H1 (cell line): ENCODE measurements around the gene TFE3. TPM values are rescaled to one million over a fixed set of nuclear protein-coding genes. Genes with fewer than 3 reads are reported as not detected.
A peak's percentile ranks its signal among the peaks of the same experiment; 100 is the strongest.

Experiments
- CTCF ChIA-PET: fragments of 300-600 bp; sonication (Branson Sonifier 250); formaldehyde crosslinking; loops from one replicate; lab custom pipeline; 2021; ENCODE audit not compliant: partially characterized antibody; lab: Charles Lee
- POLR2A ChIA-PET: fragments of 300-600 bp; sonication (Branson Sonifier 250); formaldehyde crosslinking; loops from one replicate; lab custom pipeline; 2021; ENCODE audit warnings: inconsistent platforms; ENCODE audit not compliant: partially characterized antibody; lab: Charles Lee
- DNase-seq, 2 experiments: peaks; one replicate each; pipeline versions ENCODE4 v3.0.0 to v3.0.0-alpha.2; 2010 to 2022; ENCODE audit warnings: low spot score in 2 of 2, low read depth in 1 of 2, mixed read lengths in 1 of 2
- FAIRE-seq: peaks from 2 replicates; lab custom pipeline; 2011; peaks lifted over from hg19 to GRCh38; lab: Jason Lieb, UNC
- H2AFZ ChIP-seq: 2 replicates; pipeline ENCODE4 v1.8.1; 2012; ENCODE audit warnings: low read length, inconsistent platforms
- H2AK5ac ChIP-seq: 2 replicates; pipeline ENCODE4 v1.6.1; 2013; ENCODE audit warnings: low read depth, low read length
- H2BK120ac ChIP-seq: replicated peaks from 2 replicates; pipeline ENCODE3; 2013; ENCODE audit warnings: low read depth, low read length, inconsistent platforms
- H2BK12ac ChIP-seq: 2 replicates; pipeline ENCODE4 v1.6.1; 2013; ENCODE audit warnings: low read depth, low read length
- H2BK15ac ChIP-seq: 2 replicates; pipeline ENCODE4 v1.6.1; 2013; ENCODE audit warnings: low read length
- H2BK20ac ChIP-seq: 2 replicates; pipeline ENCODE4 v1.6.1; 2013; ENCODE audit warnings: low read length
- H2BK5ac ChIP-seq: 2 replicates; pipeline ENCODE4 v1.6.1; 2013; ENCODE audit warnings: low read depth, low read length
- H3K14ac ChIP-seq: 2 replicates; pipeline ENCODE4 v1.6.1; 2013; ENCODE audit warnings: inconsistent platforms; ENCODE audit not compliant: insufficient read length
- H3K18ac ChIP-seq: 2 replicates; pipeline ENCODE4 v1.6.1; 2013; ENCODE audit warnings: low read length; ENCODE audit errors: extremely low read depth
- H3K23ac ChIP-seq: 2 replicates; pipeline ENCODE4 v1.6.1; 2013; ENCODE audit warnings: inconsistent platforms; ENCODE audit not compliant: insufficient read length
- H3K23me2 ChIP-seq: 2 replicates; pipeline ENCODE4 v1.6.1; 2013; ENCODE audit warnings: low read depth, low read length
- H3K27ac ChIP-seq: 2 replicates; pipeline ENCODE4 v1.6.1; 2011; ENCODE audit warnings: low read depth, low read length, inconsistent platforms
- H3K27me3 ChIP-seq, 4 experiments: replicated peaks in 1 of 4; 1 replicate in 1 of 4; 2 replicates in 3 of 4; pipeline versions ENCODE4 v1.6.1 to v1.8.1; 2011 to 2013; ENCODE audit warnings: low read length in 3 of 4, mild to moderate bottlenecking in 3 of 4, inconsistent platforms in 2 of 4, mixed read lengths in 2 of 4, moderate library complexity in 1 of 4; ENCODE audit not compliant: control insufficient read depth in 3 of 4, insufficient read depth in 3 of 4; ENCODE audit errors: extremely low read depth in 1 of 4
- H3K36me3 ChIP-seq, 4 experiments: 2 replicates each; pipeline versions ENCODE4 v1.6.1 to v1.8.1; 2011 to 2013; ENCODE audit warnings: mild to moderate bottlenecking in 4 of 4, low read length in 3 of 4, moderate library complexity in 2 of 4, control low read depth in 1 of 4, inconsistent platforms in 1 of 4; ENCODE audit not compliant: insufficient read depth in 4 of 4, control insufficient read depth in 2 of 4
- H3K4ac ChIP-seq: replicated peaks from 2 replicates; pipeline ENCODE3; 2013; ENCODE audit warnings: low read length, low read depth, mixed read lengths, inconsistent platforms; ENCODE audit not compliant: insufficient read length
- H3K4me1 ChIP-seq, 4 experiments: replicated peaks in 1 of 4; 1 replicate in 1 of 4; 2 replicates in 3 of 4; pipeline versions ENCODE4 v1.6.1 to v1.8.1; 2011 to 2013; ENCODE audit warnings: low read length in 3 of 4, inconsistent platforms in 2 of 4, mixed read lengths in 1 of 4; ENCODE audit not compliant: insufficient read depth in 4 of 4, control insufficient read depth in 3 of 4
- H3K4me2 ChIP-seq, 2 experiments: 2 replicates each; pipeline versions ENCODE4 v1.6.1 to v1.8.1; 2011 to 2013; ENCODE audit warnings: low read depth in 2 of 2, low read length in 2 of 2, control low read depth in 1 of 2, inconsistent platforms in 1 of 2, mild to moderate bottlenecking in 1 of 2; ENCODE audit not compliant: insufficient read depth in 1 of 2
- H3K4me3 ChIP-seq, 4 experiments: fragments of 200-600, 300-600 bp in 1 of 4; sonication (generic), shearing (Covaris generic), sonication (Bioruptor Twin) in 1 of 4; 2 replicates each; pipeline versions ENCODE4 v1.5.1 to v1.8.1; 2011 to 2016; ENCODE audit warnings: low read length in 4 of 4, low read depth in 3 of 4, control low read depth in 2 of 4, inconsistent platforms in 2 of 4, mild to moderate bottlenecking in 2 of 4, mixed read lengths in 1 of 4, moderate library complexity in 1 of 4; ENCODE audit not compliant: insufficient read depth in 2 of 4; ENCODE audit errors: extremely low read depth in 1 of 4
- H3K56ac ChIP-seq: replicated peaks from 2 replicates; pipeline ENCODE3; 2013; ENCODE audit warnings: low read depth, mild to moderate bottlenecking, mixed read lengths, low read length, inconsistent platforms; ENCODE audit not compliant: insufficient read length
- H3K79me1 ChIP-seq: 2 replicates; pipeline ENCODE4 v1.6.1; 2013; ENCODE audit warnings: low read depth, low read length, control low read depth
- H3K79me2 ChIP-seq, 2 experiments: 2 replicates each; pipeline versions ENCODE4 v1.6.1 to v1.8.1; 2012 to 2013; ENCODE audit warnings: low read length in 2 of 2, mild to moderate bottlenecking in 2 of 2, inconsistent platforms in 1 of 2; ENCODE audit not compliant: insufficient read depth in 2 of 2, control insufficient read depth in 1 of 2
- H3K9ac ChIP-seq, 4 experiments: replicated peaks in 1 of 4; 1 replicate in 1 of 4; 2 replicates in 3 of 4; pipeline versions ENCODE4 v1.6.1 to v1.8.1; 2011 to 2013; ENCODE audit warnings: low read depth in 3 of 4, low read length in 3 of 4, control low read depth in 2 of 4, mild to moderate bottlenecking in 2 of 4, moderate library complexity in 2 of 4, inconsistent platforms in 1 of 4; ENCODE audit errors: extremely low read depth in 1 of 4
- H3K9me3 ChIP-seq, 2 experiments: 2 replicates each; pipeline versions ENCODE4 v1.6.1 to v1.8.1; 2012 to 2013; ENCODE audit warnings: mild to moderate bottlenecking in 2 of 2, moderate library complexity in 2 of 2, control low read depth in 1 of 2, inconsistent platforms in 1 of 2, low read depth in 1 of 2, low read length in 1 of 2, mixed read lengths in 1 of 2; ENCODE audit not compliant: insufficient read depth in 2 of 2
- H4K20me1 ChIP-seq, 2 experiments: replicated peaks in 1 of 2; 2 replicates each; pipeline versions ENCODE3 to v1.8.1; 2011 to 2013; ENCODE audit warnings: inconsistent platforms in 2 of 2, low read length in 2 of 2, mild to moderate bottlenecking in 1 of 2; ENCODE audit not compliant: insufficient read depth in 2 of 2, control insufficient read depth in 1 of 2
- H4K5ac ChIP-seq: 2 replicates; pipeline ENCODE4 v1.6.1; 2013; ENCODE audit warnings: low read length, low read depth, mixed read lengths, inconsistent platforms; ENCODE audit not compliant: insufficient read length
- H4K8ac ChIP-seq: 2 replicates; pipeline ENCODE4 v1.8.0; 2013; ENCODE audit warnings: mild to moderate bottlenecking, moderate library complexity, low read length, inconsistent platforms; ENCODE audit not compliant: insufficient read depth; ENCODE audit errors: extremely low read depth
- H4K91ac ChIP-seq: replicated peaks from 2 replicates; pipeline ENCODE3; 2013; ENCODE audit warnings: low read length, mixed read lengths, inconsistent platforms; ENCODE audit not compliant: insufficient read length
- CTBP2 ChIP-seq: IDR thresholded peaks from 2 replicates; pipeline ENCODE4 v1.7.0; 2011; ENCODE audit warnings: borderline replicate concordance, mild to moderate bottlenecking, moderate library complexity, mixed read lengths, low read length; ENCODE audit not compliant: insufficient read depth, insufficient read length
- EZH2 ChIP-seq: fragments of 200-600 bp; sonication (generic); IDR thresholded peaks from 2 replicates; pipeline ENCODE4 v1.7.1; 2012; ENCODE audit warnings: low read depth, mild to moderate bottlenecking, moderate library complexity, low read length, inconsistent platforms; ENCODE audit not compliant: severe bottlenecking
- KDM1A ChIP-seq: fragments of 200-600, 300-600 bp; sonication (generic); IDR thresholded peaks from 2 replicates; pipeline ENCODE4 v1.7.1; 2016; ENCODE audit warnings: mild to moderate bottlenecking, low read length, borderline replicate concordance
- KDM4A ChIP-seq: IDR thresholded peaks from one replicate; pipeline ENCODE4 v1.7.1; 2012; ENCODE audit warnings: low read depth, mild to moderate bottlenecking, moderate library complexity, low read length, inconsistent platforms; ENCODE audit not compliant: severe bottlenecking
- POLR2A ChIP-seq, 2 experiments: IDR thresholded peaks; 1 replicate in 1 of 2; 2 replicates in 1 of 2; pipeline ENCODE4 v1.6.1; 2011; ENCODE audit warnings: low read depth in 2 of 2, low read length in 2 of 2, mild to moderate bottlenecking in 2 of 2; ENCODE audit errors: control extremely low read depth in 1 of 2
- RNF2 ChIP-seq: fragments of 200-900, 300-1000 bp; sonication (generic); IDR thresholded peaks from 2 replicates; pipeline ENCODE4 v1.7.1; 2016; ENCODE audit warnings: borderline replicate concordance, low read depth, mild to moderate bottlenecking, antibody characterized with exemption, low read length; ENCODE audit not compliant: poor library complexity, severe bottlenecking; ENCODE audit errors: missing control alignments
- RXRA ChIP-seq: IDR thresholded peaks from 2 replicates; pipeline ENCODE4 v1.6.1; 2011; ENCODE audit warnings: low read depth, mild to moderate bottlenecking, low read length, moderate library complexity; ENCODE audit not compliant: insufficient read depth
- SRF ChIP-seq: IDR thresholded peaks from 2 replicates; pipeline ENCODE4 v1.6.1; 2011; ENCODE audit warnings: mild to moderate bottlenecking, low read depth, low read length, moderate library complexity
- TBP ChIP-seq: IDR thresholded peaks from 2 replicates; pipeline ENCODE4 v1.6.1; 2011; ENCODE audit warnings: low read depth, low read length, improper control_type of control experiment
- WGBS, 2 experiments: shearing (Covaris generic) in 1 of 2; methylation state at CpG; one replicate each; pipeline versions ENCODE4 v1.1.6 to v1.1.7; 2013 to 2015; ENCODE audit warnings: low lambda C conversion rate in 2 of 2, mixed read lengths in 2 of 2, inconsistent platforms in 1 of 2, low coverage in 1 of 2, missing lambda C conversion rate in 1 of 2; ENCODE audit not compliant: insufficient replicate concordance in 2 of 2, insufficient coverage in 1 of 2, insufficient read length in 1 of 2; ENCODE audit errors: extremely low coverage in 1 of 2, missing lambda C conversion rate in 1 of 2; 5-methylcytosine and 5-hydroxymethylcytosine counted together
- polyA plus RNA-seq, 7 experiments: library from polyadenylated mRNA; depleted of rRNA in 3 of 7; stranded (reverse) in 5 of 7; unstranded in 2 of 7; fragments of >200 nt in 5 of 7; fragments of 200-250 nt in 2 of 7; gene quantifications; 1 replicate in 5 of 7; 2 replicates in 1 of 7; 4 replicates in 1 of 7; pipeline versions ENCODE4 v1.2.1 to v1.2.3, GENCODE V29; 2011 to 2013; ENCODE audit warnings: missing spikeins in 2 of 7, mixed read lengths in 2 of 7
- total RNA-seq: library from RNA; stranded (reverse); fragmentation: NEBNext Ultra II Directional; extraction: Animal tissue kit (Norgen Biotek cat#: 25700); gene quantifications from 2 replicates; pipeline ENCODE4 v1.2.1, GENCODE V29; 2021
- TF ChIP-seq, protein P1 (sequence below): IDR thresholded peaks from 2 replicates; pipeline ENCODE4 v1.6.1; 2011; ENCODE audit warnings: low read length, improper control_type of control experiment

The TFE3 gene
- total and polyA plus RNA-seq, 2 of the 8 experiments (the other 6 are each of a cell fraction or from before 2014, with no cell fraction given) = 33.7 to 52.9 TPM

DNA sequence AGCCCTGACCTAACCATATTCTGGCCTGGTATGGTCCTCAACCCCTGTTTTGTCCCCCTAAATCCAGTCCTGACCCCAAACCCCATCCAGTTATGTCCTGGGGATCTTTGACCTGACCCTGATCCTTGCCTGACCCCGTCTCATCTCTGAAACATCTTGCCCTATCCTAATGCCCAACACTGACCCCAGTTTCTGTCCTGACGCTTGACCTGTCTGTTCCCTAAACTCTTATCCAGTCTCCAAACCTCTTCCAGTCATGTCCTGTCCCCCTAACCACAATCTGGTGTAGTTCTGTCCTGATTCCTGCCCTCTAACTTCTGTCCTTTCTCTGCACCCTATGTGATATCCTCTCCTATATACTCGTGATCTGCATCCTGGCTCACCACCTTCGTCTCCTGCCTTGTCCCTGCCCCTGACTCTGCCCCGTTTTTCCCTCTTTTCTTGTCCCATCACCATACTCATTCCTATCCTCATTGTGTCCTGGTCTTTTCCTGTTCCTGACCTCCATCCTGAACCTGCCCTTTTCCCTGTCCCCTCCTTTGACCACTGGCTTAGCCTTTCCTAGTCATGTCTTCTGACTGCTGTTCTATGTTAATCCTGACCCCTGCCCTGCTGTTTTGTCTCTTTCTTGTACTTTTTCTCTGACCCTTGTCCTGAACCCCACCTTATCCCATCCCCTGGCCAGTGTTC lies 11.1 kb upstream of the TFE3 start:
- peak overlapping the region; percentile 69 for H3K4ac ChIP-seq
- CTCF ChIA-PET = no interaction called here
- H3K79me1 ChIP-seq = 0 out of 2 replicates have a peak, but pooled peaks cover 4% of the 10 kb centered on the region
- no peak overlapping the region for H2BK20ac ChIP-seq
- peaks cover 0 to 13% of the 10 kb centered on the region in 2 experiments; a peak in 3 of 4 replicates for H3K79me2 ChIP-seq
- no peak overlapping the region for H2AFZ ChIP-seq
- H3K18ac ChIP-seq = no peak overlapping the region; the same call in 1 of the 2 replicates
- peak overlapping the region; percentile 39; the same call in 1 of the 2 replicates for H2AK5ac ChIP-seq
- H3K23me2 ChIP-seq = peaks cover 4% of the 10 kb centered on the region; the same call in 1 of the 2 replicates
- H3K4me2 ChIP-seq = peak overlapping the region; percentile 72 to 73
- H4K8ac ChIP-seq = peak overlapping the region; percentile 77; the same call in 1 of the 2 replicates
- H3K23ac ChIP-seq = no peak overlapping the region
- H3K56ac ChIP-seq = peak overlapping the region; percentile 64
- H3K9ac ChIP-seq = peak overlapping the region in 2 of 4 experiments; percentile 29 to 30; a peak in 1 of 7 replicates
- peak overlapping the region; percentile 68; the same call in 1 of the 2 replicates for H2BK12ac ChIP-seq
- H3K27me3 ChIP-seq = no peaks in the 10 kb centered on the region
- H2BK15ac ChIP-seq = no peak overlapping the region
- H3K4me3 ChIP-seq = peak overlapping the region; percentile 45 to 74 (median 61)
- 0 out of 2 replicates have a peak overlapping the region, but pooled peaks have one; percentile 35 for H2BK5ac ChIP-seq
- no peaks in the 10 kb centered on the region; a peak in 3 of 7 replicates for H3K4me1 ChIP-seq
- 72% methylated on average over 4 of the region's 5 CpGs; no CpG with 5 or more reads in 1 of the 2 experiments for WGBS, 2 experiments
- no peak overlapping the region; the same call in 1 of the 2 replicates for H3K27ac ChIP-seq
- POLR2A ChIA-PET = no interaction called here
- FAIRE-seq = peak; percentile 13
- H3K14ac ChIP-seq = no peak overlapping the region
- H4K91ac ChIP-seq = peak overlapping the region; percentile 73
- H2BK120ac ChIP-seq = peak overlapping the region; percentile 78
- no peaks in the 10 kb centered on the region for H4K20me1 ChIP-seq
- H4K5ac ChIP-seq = peak overlapping the region; percentile 41
- H3K36me3 ChIP-seq = no peaks in the 10 kb centered on the region
- DNase-seq = no peak
- H3K9me3 ChIP-seq = no peaks in the 10 kb centered on the region
- TF ChIP-seq RNF2 = no peak
- no peak for TF ChIP-seq KDM1A
- no peak for TF ChIP-seq SRF
- no peak for TF ChIP-seq EZH2
- no peak for TF ChIP-seq CTBP2
- TF ChIP-seq, protein P1, sequence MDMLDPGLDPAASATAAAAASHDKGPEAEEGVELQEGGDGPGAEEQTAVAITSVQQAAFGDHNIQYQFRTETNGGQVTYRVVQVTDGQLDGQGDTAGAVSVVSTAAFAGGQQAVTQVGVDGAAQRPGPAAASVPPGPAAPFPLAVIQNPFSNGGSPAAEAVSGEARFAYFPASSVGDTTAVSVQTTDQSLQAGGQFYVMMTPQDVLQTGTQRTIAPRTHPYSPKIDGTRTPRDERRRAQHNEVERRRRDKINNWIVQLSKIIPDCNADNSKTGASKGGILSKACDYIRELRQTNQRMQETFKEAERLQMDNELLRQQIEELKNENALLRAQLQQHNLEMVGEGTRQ = no peak
- no peak for TF ChIP-seq TBP
- TF ChIP-seq KDM4A = no peak
- no peak for TF ChIP-seq POLR2A (IDR thresholded peaks at IDR 0.05; ENCODE audit: control extremely low read depth in 1 of 2, low read depth in 2 of 2, low read length in 2 of 2)
- TF ChIP-seq RXRA = no peak
